ENCODE results near the gene FXYD6. TPM values are rescaled to one million over a fixed set of nuclear protein-coding genes. Genes with fewer than 3 reads are reported as not detected.

FXYD6 gene
- total and polyA plus RNA-seq, 7 experiments from 2014 or later = 0.10 to 5.4 (median 0.98) TPM; not detected in 4

DNA sequence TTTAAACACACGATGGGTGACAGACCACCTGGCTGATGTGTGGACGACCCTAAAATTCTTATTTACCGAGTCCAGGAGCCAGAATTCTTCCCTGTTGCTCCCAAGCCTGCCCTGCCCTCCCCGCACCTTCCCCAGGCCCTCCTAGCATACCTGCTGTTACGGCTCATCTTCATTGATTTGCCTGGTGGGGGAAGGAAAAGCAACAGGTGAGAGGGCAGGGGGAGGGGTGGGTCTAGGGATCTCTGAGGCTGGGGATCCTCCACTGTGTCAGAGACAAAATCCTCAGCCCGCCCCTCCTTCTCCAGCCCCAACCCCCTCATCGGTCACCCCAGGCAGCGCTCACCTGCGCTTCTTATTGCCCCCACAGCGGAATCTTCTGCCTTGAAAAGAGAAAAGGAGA is 55.9 kb downstream of the FXYD6 start:
- ATAC-seq = no peak
- no peaks in the 10 kb centered on the region for H3K27me3 Mint-ChIP-seq
- DNase-seq = no peak
- ChIA-PET POLR2A (interaction anchor here (0.9 kb wide), 1 partner anchor 233 kb away, joined by 3 read pairs; no protein-coding TSS in a partner anchor), CTCF (interaction anchor here (0.7 to 10.9 kb wide), 5 partner anchors 14 to 895 kb away, joined by 3 to 189 read pairs (median 79); no protein-coding TSS in a partner anchor)
- Histone ChIP-seq H3K4me3 (ENCODE audit: low read length) (no peak overlapping the region), H3K36me3 (ENCODE audit: control insufficient read depth in 2 of 3, insufficient read depth in 3 of 3, low read length in 3 of 3) (no peaks in the 10 kb centered on the region), H3K4me1 (ENCODE audit: control insufficient read depth in 2 of 2, insufficient read depth in 2 of 2, low read length in 2 of 2) (peaks cover 45 to 63% of the 10 kb centered on the region in 2 donors), H3K9me3 (ENCODE audit: control insufficient read depth in 2 of 3, low read length in 3 of 3) (no peaks in the 10 kb centered on the region), H3K27me3 (ENCODE audit: control insufficient read depth in 2 of 2, insufficient read depth in 2 of 2, low read length in 2 of 2) (no peaks in the 10 kb centered on the region), H3K27ac (ENCODE audit: low read depth, low read length) (no peak overlapping the region)
- peak overlapping the region in 1 of 9 donors; percentile 5 for H3K27ac Mint-ChIP-seq
- H3K4me3 Mint-ChIP-seq = no peak overlapping the region
- no peaks in the 10 kb centered on the region for H3K9me3 Mint-ChIP-seq
- H3K36me3 Mint-ChIP-seq = peaks cover 0 to 2% (median 0%) of the 10 kb centered on the region in 5 donors
- intact Hi-C loops (cut with micrococcal nuclease) = loop anchor here in 1 of 2 donors (5.0 kb wide), 1 partner anchor 87 kb away; no protein-coding TSS in a partner anchor
- H3K4me1 Mint-ChIP-seq = peaks cover 37 to 63% (median 53%) of the 10 kb centered on the region in 7 donors

DNA sequence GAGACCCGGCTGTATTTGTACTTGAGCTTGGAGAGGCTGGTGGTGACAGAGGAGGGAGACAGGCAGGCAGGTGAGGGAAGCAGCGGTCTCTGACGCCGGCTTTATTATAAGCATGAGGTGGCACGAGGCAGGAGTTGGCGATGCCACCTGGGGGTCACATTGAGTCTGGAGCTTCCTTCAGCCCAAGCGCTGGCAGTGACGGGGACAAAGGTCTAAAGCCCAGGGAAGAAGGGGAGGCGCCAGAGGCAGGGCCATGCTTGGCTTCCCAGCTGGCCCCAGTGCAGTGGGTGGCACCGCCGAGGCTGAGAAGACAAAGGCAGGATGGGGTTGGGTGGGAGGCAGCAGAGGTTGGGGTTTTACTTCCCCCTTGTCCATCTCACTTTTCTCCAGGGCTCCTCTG is 56.4 kb downstream of the FXYD6 start:
- Histone ChIP-seq H3K4me3 (ENCODE audit: low read length) (no peak overlapping the region), H3K36me3 (ENCODE audit: control insufficient read depth in 2 of 3, insufficient read depth in 3 of 3, low read length in 3 of 3) (no peaks in the 10 kb centered on the region), H3K4me1 (ENCODE audit: control insufficient read depth in 2 of 2, insufficient read depth in 2 of 2, low read length in 2 of 2) (peaks cover 49 to 68% of the 10 kb centered on the region in 2 donors), H3K27me3 (ENCODE audit: control insufficient read depth in 2 of 2, insufficient read depth in 2 of 2, low read length in 2 of 2) (no peaks in the 10 kb centered on the region), H3K27ac (ENCODE audit: low read depth, low read length) (no peak overlapping the region), H3K9me3 (ENCODE audit: control insufficient read depth in 2 of 3, low read length in 3 of 3) (no peaks in the 10 kb centered on the region)
- Mint-ChIP-seq H3K27me3 (no peaks in the 10 kb centered on the region), H3K9me3 (no peaks in the 10 kb centered on the region), H3K36me3 (peaks cover 0 to 2% (median 0%) of the 10 kb centered on the region in 5 donors), H3K27ac (peak overlapping the region in 5 of 9 donors; percentile 26 to 80 (median 64)), H3K4me3 (no peak overlapping the region), H3K4me1 (peaks cover 38 to 63% (median 56%) of the 10 kb centered on the region in 7 donors)
- DNase-seq (no peak), ATAC-seq (no peak)
- intact Hi-C loops (cut with micrococcal nuclease) = loop anchor here in 1 of 2 donors (5.0 kb wide), 1 partner anchor 87 kb away; no protein-coding TSS in a partner anchor
- ChIA-PET CTCF (interaction anchor here (1.0 to 10.9 kb wide), 4 partner anchors 14 to 233 kb away, joined by 3 to 189 read pairs (median 108); no protein-coding TSS in a partner anchor), POLR2A (no interaction called here)

DNA sequence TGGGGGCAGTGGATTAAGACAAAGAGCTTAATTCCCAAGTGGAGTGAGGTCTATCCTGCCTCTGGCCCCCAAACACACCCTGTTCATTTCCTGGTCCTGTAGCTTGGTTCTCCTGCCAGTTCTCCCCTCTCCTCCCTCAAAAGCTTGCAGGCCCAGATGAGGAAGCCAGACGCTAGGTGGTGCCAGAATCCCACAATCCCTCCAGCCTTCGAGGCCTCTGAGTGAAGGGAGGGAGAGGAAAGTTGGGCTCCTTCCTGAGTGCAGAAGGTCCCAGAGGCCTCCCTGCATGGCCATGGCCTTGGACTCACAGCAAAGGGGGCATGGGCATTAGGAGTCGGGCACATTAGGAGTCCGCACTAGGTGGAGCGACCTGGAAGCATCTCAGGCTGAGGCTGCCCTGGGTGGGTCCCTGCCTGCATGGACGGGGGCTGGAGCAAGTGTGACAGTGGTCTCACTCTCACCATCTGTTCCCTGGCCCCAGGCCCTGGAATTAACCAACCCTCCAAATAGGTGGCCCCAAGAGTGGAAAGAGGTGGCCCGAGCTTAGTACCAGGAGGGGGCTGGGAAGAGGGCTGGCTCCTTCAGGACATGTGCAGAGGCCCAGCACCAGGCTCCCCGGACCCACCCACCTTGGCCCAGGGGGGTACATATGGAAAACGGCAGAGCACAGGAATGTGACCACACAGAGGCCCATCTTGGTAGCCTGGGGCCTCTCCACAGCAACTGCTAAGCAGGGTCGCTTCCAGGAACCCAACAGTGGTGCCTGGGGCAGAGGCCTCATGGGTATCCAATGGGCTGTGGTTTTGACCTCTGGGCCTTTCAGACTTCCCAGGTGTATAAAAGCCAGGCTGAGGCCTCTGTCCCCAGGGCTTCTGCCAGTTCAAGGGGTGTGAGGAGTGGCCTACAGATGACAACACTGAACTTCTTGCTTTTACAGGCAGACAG is 57.1 kb downstream of the FXYD6 start:
- no peak for DNase-seq

DNA sequence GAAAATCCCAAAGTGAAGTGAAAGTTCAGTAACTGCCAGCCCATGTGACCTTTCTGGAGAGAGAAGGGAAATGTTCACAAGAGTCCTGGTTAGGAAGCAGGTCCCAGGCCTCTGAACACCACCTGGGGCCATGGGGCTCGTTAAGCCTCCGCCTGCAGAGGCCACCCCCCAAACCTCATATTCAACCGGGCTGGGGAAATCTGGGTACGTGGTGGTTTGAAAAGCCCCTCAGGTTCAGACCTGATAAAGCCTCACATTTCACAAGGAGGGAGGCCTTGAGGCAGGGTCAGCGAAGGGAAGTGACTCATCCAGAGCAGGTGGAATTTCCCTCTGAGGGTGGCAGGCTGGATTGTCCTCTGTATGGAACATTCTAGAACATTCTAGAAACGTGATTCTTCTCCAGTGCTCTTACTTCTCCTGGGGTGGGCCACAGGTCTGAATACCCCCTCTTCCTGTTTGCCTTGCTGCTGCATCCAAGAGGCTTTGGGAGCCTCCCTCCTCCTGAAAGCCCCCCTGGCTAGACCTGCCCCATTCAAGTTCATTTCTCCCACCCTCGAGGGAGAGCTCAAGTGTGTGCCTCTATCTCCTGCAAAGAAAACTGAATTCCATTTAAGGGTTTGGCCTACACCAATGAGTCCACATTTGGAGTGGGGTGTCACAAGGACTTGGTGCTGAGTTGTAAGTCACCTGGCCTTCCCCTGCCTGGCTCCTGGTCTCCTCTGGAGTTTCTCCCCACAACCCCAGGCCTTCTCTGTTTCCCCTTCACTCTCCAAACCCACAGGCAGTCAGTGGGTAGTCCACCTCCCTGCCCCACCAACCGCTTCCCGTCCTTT is 58.2 kb downstream of the FXYD6 start:
- Histone ChIP-seq H3K4me1 (ENCODE audit: control insufficient read depth in 2 of 2, insufficient read depth in 2 of 2, low read length in 2 of 2) (peaks cover 51 to 63% of the 10 kb centered on the region in 2 donors), H3K4me3 (ENCODE audit: low read length) (no peak overlapping the region), H3K27me3 (ENCODE audit: control insufficient read depth in 2 of 2, insufficient read depth in 2 of 2, low read length in 2 of 2) (no peaks in the 10 kb centered on the region), H3K27ac (ENCODE audit: low read depth, low read length) (no peak overlapping the region), H3K36me3 (ENCODE audit: control insufficient read depth in 2 of 3, insufficient read depth in 3 of 3, low read length in 3 of 3) (no peaks in the 10 kb centered on the region), H3K9me3 (ENCODE audit: control insufficient read depth in 2 of 3, low read length in 3 of 3) (no peaks in the 10 kb centered on the region)
- Mint-ChIP-seq H3K27ac (peak overlapping the region; percentile 61 to 93 (median 80)), H3K36me3 (peaks cover 0 to 2% (median 0%) of the 10 kb centered on the region in 5 donors), H3K4me3 (peak overlapping the region in 7 of 10 donors; percentile 4 to 83 (median 38)), H3K9me3 (no peaks in the 10 kb centered on the region), H3K4me1 (peaks cover 39 to 62% (median 56%) of the 10 kb centered on the region in 7 donors), H3K27me3 (no peaks in the 10 kb centered on the region)
- DNase-seq (peak in 2 of 9 donors; percentile 23 to 67), ATAC-seq (peak; percentile 22)
- CTCF ChIA-PET = interaction anchor here (0.5 to 10.9 kb wide), 12 partner anchors 10 to 392 kb away, joined by 3 to 189 read pairs (median 8); no protein-coding TSS in a partner anchor
- POLR2A ChIA-PET = interaction anchor here (0.6 to 3.4 kb wide), 5 partner anchors 11 to 264 kb away, joined by 3 to 25 read pairs (median 4); no protein-coding TSS in a partner anchor
- intact Hi-C loops (cut with micrococcal nuclease) = loop anchor here (1.0 to 10.0 kb wide), 3 partner anchors 235 to 1564 kb away; partner anchors contain the start of gene USP2 (in 1 of the 2)

More for the DNA sequence above, 57.1 kb downstream of the FXYD6 start:
- no peak for ATAC-seq
- no peak overlapping the region for H3K27ac ChIP-seq (ENCODE audit: low read depth, low read length)
- H3K9me3 Mint-ChIP-seq = no peaks in the 10 kb centered on the region
- H3K27ac Mint-ChIP-seq = peak overlapping the region in 5 of 9 donors; percentile 53 to 93 (median 78)
- no peak overlapping the region for H3K4me3 Mint-ChIP-seq
- H3K4me3 ChIP-seq (ENCODE audit: low read length) = no peak overlapping the region
- H3K4me1 ChIP-seq (ENCODE audit: control insufficient read depth in 2 of 2, insufficient read depth in 2 of 2, low read length in 2 of 2) = peaks cover 56 to 72% of the 10 kb centered on the region in 2 donors
- H3K36me3 ChIP-seq (ENCODE audit: control insufficient read depth in 2 of 3, insufficient read depth in 3 of 3, low read length in 3 of 3) = no peaks in the 10 kb centered on the region
- CTCF ChIA-PET = interaction anchor here (0.8 to 10.9 kb wide), 6 partner anchors 13 to 234 kb away, joined by 3 to 189 read pairs (median 67); no protein-coding TSS in a partner anchor
- POLR2A ChIA-PET = interaction anchor here (0.5 to 0.6 kb wide), 2 partner anchors 63 to 189 kb away, joined by 3 read pairs; no protein-coding TSS in a partner anchor
- peaks cover 0 to 2% (median 0%) of the 10 kb centered on the region in 5 donors for H3K36me3 Mint-ChIP-seq
- no peaks in the 10 kb centered on the region for H3K9me3 ChIP-seq (ENCODE audit: control insufficient read depth in 2 of 3, low read length in 3 of 3)
- H3K27me3 Mint-ChIP-seq = no peaks in the 10 kb centered on the region
- intact Hi-C loops (cut with micrococcal nuclease) = loop anchor here (5.0 to 10.0 kb wide), 3 partner anchors 88 to 1563 kb away; partner anchors contain the start of gene USP2 (in 1 of the 2)
- peaks cover 40 to 65% (median 59%) of the 10 kb centered on the region in 7 donors for H3K4me1 Mint-ChIP-seq
- no peaks in the 10 kb centered on the region for H3K27me3 ChIP-seq (ENCODE audit: control insufficient read depth in 2 of 2, insufficient read depth in 2 of 2, low read length in 2 of 2)

DNA sequence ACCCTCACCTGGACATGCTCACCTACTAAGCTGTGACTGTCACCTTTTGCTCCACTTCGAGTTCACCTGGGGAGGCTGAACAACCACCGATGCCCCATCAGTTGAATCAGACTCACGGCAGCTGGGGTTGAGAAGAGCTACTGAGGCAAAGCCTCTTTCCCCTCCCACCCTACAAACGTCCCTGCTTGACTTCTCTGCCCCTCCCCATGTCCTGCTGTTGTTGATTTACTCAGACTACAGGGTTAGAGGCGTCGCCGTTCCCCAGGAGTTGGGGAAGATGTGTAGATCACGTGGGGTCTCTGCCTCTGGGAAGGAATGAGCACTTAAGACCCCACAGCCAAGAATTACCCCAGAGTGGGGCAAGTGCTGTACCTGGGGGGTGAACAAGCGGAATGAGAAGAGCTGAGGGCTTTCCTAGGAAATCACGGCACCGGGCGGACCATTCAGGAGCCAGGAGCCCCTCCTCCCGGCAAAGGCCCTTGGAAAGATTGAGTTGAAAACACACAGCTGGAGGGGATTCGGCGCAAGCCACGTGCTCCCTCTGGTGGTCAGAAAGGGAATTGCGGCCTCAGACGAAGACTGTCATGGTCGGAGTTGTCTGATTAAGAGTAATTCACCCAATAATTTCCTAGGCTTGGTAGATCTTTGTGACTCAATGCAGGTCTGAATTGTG is 59.0 kb downstream of the FXYD6 start:
- no peak overlapping the region for H3K27ac ChIP-seq (ENCODE audit: low read depth, low read length)

More for the DNA sequence above, 59.0 kb downstream of the FXYD6 start:
- H3K27me3 ChIP-seq (ENCODE audit: control insufficient read depth in 2 of 2, insufficient read depth in 2 of 2, low read length in 2 of 2) = no peaks in the 10 kb centered on the region
- H3K4me1 Mint-ChIP-seq = peaks cover 35 to 63% (median 51%) of the 10 kb centered on the region in 7 donors
- peak overlapping the region; percentile 61 to 93 (median 80) for H3K27ac Mint-ChIP-seq
- intact Hi-C loops (cut with micrococcal nuclease) = loop anchor here (1.0 to 10.0 kb wide), 6 partner anchors 10 to 1565 kb away; partner anchors contain the start of genes PCSK7 (in 1 of the 2), RNF214 (in 1 of the 2) and USP2 (in 1 of the 2)
- H3K36me3 ChIP-seq (ENCODE audit: control insufficient read depth in 2 of 3, insufficient read depth in 3 of 3, low read length in 3 of 3) = no peaks in the 10 kb centered on the region
- no peak overlapping the region for H3K4me3 ChIP-seq (ENCODE audit: low read length)
- DNase-seq = peak; percentile 64 to 91 (median 76)
- H3K9me3 ChIP-seq (ENCODE audit: control insufficient read depth in 2 of 3, low read length in 3 of 3) = no peaks in the 10 kb centered on the region
- H3K4me3 Mint-ChIP-seq = peak overlapping the region; percentile 4 to 83 (median 38)
- H3K4me1 ChIP-seq (ENCODE audit: control insufficient read depth in 2 of 2, insufficient read depth in 2 of 2, low read length in 2 of 2) = peaks cover 44 to 56% of the 10 kb centered on the region in 2 donors
- ChIA-PET POLR2A (interaction anchor here (0.6 to 3.4 kb wide), 5 partner anchors 8 to 255 kb away, joined by 3 to 25 read pairs (median 4); no protein-coding TSS in a partner anchor), CTCF (interaction anchor here (1.0 to 7.5 kb wide), 9 partner anchors 10 to 391 kb away, joined by 3 to 189 read pairs (median 8); no protein-coding TSS in a partner anchor)
- peak; percentile 46 for ATAC-seq
- H3K36me3 Mint-ChIP-seq = peaks cover 0 to 2% (median 0%) of the 10 kb centered on the region in 5 donors
- H3K9me3 Mint-ChIP-seq = no peaks in the 10 kb centered on the region
- no peaks in the 10 kb centered on the region for H3K27me3 Mint-ChIP-seq

Data from naive thymus-derived CD4-positive, alpha-beta T cell (primary cell).